ENCODE measurements around the gene SLC22A17. TPM values are rescaled to one million over a fixed set of nuclear protein-coding genes. Genes with fewer than 3 reads are reported as not detected.

SLC22A17 gene
- total and polyA plus RNA-seq, 2 experiments from 2014 or later, result 43.8 to 74.0 TPM

DNA sequence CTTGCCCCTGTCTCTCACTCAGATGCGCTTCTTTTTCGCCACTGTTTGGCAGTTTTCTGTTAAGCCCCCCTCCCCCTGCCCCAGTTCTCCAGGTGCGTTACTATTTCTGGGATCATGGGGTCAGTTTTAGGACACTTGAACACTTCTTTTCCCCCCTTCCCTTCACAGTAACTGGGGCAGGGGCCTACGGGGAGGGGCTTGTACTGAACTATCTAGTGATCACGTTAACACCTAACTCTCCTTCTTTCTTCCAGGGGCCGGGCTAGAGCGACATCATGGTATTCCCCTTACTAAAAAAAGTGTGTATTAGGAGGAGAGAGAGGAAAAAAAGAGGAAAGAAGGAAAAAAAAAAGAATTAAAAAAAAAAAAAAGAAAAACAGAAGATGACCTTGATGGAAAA is 27.7 kb downstream of the SLC22A17 start:
- no peak for DNase-seq (ENCODE audit: low read depth in 1 of 2, low spot score in 1 of 2)
- H3K27ac ChIP-seq, result peak overlapping the region; percentile 64
- H3K9me3 ChIP-seq (ENCODE audit: low read depth), result no peaks in the 10 kb centered on the region
- no peaks in the 10 kb centered on the region for H3K27me3 ChIP-seq
- H3K4me1 ChIP-seq (ENCODE audit: low read depth), result peaks cover 15% of the 10 kb centered on the region
- H3K4me3 ChIP-seq, result no peak overlapping the region
- TF ChIP-seq, protein P1, sequence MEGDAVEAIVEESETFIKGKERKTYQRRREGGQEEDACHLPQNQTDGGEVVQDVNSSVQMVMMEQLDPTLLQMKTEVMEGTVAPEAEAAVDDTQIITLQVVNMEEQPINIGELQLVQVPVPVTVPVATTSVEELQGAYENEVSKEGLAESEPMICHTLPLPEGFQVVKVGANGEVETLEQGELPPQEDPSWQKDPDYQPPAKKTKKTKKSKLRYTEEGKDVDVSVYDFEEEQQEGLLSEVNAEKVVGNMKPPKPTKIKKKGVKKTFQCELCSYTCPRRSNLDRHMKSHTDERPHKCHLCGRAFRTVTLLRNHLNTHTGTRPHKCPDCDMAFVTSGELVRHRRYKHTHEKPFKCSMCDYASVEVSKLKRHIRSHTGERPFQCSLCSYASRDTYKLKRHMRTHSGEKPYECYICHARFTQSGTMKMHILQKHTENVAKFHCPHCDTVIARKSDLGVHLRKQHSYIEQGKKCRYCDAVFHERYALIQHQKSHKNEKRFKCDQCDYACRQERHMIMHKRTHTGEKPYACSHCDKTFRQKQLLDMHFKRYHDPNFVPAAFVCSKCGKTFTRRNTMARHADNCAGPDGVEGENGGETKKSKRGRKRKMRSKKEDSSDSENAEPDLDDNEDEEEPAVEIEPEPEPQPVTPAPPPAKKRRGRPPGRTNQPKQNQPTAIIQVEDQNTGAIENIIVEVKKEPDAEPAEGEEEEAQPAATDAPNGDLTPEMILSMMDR (IDR thresholded peaks at IDR 0.05; ENCODE audit: low read depth, low read length), result no peak
- peaks cover 24% of the 10 kb centered on the region for H3K36me3 ChIP-seq

DNA sequence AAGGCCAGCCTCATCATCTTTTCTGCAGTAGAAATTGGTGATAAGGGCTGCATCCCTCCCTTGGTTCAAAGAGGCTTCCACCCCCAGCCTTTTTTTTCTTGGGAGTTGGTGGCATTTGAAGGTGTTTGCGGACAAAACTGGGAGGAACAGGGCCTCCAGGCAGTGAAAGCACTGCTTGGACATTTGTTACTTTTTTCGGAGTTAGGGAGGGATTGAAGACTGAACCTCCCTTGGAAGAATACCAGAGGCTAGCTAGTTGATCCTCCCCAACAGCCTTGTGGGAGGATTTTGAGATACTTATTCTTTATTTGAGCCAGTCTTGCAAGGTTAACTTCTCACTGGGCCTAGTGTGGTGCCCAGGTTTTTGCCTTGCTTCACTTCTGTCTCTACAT is 28.2 kb downstream of the SLC22A17 start:
- H3K9me3 ChIP-seq (ENCODE audit: low read depth), result no peaks in the 10 kb centered on the region
- TF ChIP-seq, protein P1 (IDR thresholded peaks at IDR 0.05; ENCODE audit: low read depth, low read length), result no peak
- H3K4me1 ChIP-seq (ENCODE audit: low read depth), result peaks cover 15% of the 10 kb centered on the region
- DNase-seq (ENCODE audit: low read depth in 1 of 2, low spot score in 1 of 2), result no peak
- no peaks in the 10 kb centered on the region for H3K27me3 ChIP-seq
- H3K27ac ChIP-seq, result peak overlapping the region; percentile 64
- no peak overlapping the region for H3K4me3 ChIP-seq
- H3K36me3 ChIP-seq, result peaks cover 24% of the 10 kb centered on the region

DNA sequence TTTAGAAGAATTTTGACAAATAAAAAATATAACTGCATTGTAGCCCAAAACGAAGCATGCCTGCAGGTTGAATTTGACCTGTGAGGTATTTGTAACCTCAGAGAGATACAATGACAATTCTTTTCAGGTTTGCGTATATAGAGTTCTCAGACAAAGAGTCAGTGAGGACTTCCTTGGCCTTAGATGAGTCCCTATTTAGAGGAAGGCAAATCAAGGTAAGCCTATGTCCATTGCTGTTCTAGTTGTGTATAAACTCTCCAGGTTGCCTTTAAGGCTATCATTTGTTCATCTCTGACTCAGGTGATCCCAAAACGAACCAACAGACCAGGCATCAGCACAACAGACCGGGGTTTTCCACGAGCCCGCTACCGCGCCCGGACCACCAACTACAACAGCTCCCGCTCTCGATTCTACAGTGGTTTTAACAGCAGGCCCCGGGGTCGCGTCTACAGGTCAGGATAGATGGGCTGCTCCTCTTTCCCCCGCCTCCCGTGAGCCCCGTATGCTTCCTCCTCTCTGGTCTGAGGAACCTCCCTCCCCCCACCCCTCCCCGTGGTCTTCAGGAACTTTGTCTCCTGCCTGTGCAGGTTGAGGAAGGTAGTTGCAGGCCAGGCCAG is 28.7 kb downstream of the SLC22A17 start:
- H3K4me1 ChIP-seq (ENCODE audit: low read depth), result peaks cover 15% of the 10 kb centered on the region
- H3K4me3 ChIP-seq, result no peak overlapping the region
- TF ChIP-seq, protein P1 (IDR thresholded peaks at IDR 0.05; ENCODE audit: low read depth, low read length), result no peak
- peak overlapping the region; percentile 99 for H3K27ac ChIP-seq
- no peak for DNase-seq (ENCODE audit: low read depth in 1 of 2, low spot score in 1 of 2)
- H3K36me3 ChIP-seq, result peaks cover 24% of the 10 kb centered on the region
- no peaks in the 10 kb centered on the region for H3K27me3 ChIP-seq
- H3K9me3 ChIP-seq (ENCODE audit: low read depth), result no peaks in the 10 kb centered on the region

DNA sequence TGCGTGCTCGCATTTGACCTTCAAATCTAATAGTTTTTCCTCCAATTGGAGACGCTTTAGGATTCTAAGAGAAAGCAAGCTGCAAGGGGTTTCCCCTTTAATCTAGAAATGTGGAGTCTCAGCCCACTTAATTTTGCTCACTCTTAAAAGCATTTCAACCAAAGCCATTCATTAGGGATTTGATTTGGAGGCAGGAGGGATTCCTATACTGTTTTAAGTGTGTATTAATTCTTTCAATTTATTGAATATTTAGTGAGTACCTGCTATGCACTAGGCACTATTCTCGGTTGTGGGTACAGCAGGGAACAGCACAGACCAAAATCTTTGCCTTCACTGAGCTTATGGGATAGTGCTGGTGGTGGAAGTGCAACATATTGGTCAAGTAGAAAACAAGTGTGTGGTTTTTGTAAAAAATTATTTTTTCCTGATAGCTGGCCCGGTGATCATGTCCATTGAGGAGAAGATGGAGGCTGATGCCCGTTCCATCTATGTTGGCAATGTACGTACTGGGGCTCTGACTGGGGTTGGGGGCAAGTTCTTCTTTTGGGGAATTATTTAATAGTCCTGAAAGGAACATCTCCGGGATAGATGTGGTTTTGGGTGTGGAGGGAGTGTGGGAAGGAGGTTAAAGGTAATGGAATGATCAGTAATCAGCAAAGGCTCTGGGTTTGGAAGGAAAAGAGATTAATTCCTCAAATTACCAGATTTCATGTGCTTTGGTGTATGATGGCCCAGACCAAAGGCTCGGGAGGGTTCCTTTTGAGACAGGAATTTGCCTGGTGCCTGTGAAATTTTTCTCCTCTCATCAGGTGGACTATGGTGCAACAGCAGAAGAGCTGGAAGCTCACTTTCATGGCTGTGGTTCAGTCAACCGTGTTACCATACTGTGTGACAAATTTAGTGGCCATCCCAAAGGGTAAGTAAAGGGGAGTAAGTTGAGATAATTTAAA is 29.8 kb downstream of the SLC22A17 start:
- H3K9me3 ChIP-seq (ENCODE audit: low read depth), result no peaks in the 10 kb centered on the region
- DNase-seq (ENCODE audit: low read depth in 1 of 2, low spot score in 1 of 2), result no peak
- H3K4me3 ChIP-seq, result peak overlapping the region; percentile 97
- peaks cover 24% of the 10 kb centered on the region for H3K36me3 ChIP-seq
- H3K27ac ChIP-seq, result peak overlapping the region; percentile 99
- TF ChIP-seq, protein P1 (IDR thresholded peaks at IDR 0.05; ENCODE audit: low read depth, low read length), result no peak
- H3K4me1 ChIP-seq (ENCODE audit: low read depth), result peaks cover 15% of the 10 kb centered on the region
- no peaks in the 10 kb centered on the region for H3K27me3 ChIP-seq

DNA sequence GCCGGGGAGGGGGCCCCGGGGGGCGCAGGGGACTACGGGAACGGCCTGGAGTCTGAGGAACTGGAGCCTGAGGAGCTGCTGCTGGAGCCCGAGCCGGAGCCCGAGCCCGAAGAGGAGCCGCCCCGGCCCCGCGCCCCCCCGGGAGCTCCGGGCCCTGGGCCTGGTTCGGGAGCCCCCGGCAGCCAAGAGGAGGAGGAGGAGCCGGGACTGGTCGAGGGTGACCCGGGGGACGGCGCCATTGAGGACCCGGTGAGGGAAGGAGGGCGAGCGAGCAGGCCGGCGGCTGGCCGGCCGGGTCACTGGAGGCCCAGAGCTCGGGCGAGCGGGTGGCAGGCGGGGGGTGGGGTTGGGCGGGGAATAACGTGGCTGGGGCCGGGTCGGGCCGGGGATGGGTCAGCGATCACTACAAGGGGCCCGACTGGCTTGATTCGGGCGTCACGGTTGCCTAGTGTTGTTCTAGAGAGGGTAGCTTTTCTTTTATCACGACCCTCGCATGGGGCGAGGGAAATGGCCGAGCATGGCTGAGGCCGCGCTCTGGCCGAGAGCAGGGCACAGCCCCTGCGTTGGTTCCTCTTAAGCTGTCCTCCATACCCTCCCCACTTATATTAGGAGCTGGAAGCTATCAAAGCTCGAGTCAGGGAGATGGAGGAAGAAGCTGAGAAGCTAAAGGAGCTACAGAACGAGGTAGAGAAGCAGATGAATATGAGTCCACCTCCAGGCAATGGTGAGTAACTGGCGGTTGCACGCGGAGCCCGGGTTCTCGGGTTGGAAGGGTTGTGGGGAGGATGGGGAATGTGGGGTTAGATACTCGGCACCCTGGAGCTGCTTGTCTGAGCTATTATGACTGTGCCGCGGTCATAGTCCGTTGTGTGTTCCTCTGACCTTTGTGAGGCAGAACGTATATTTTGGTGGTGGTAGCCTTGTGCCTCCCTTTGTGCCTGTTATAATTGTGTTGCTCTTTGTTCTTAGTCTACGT is 30.8 kb downstream of the SLC22A17 start:
- H3K4me1 ChIP-seq (ENCODE audit: low read depth), result peaks cover 15% of the 10 kb centered on the region
- peak overlapping the region; percentile 97 for H3K4me3 ChIP-seq
- TF ChIP-seq, protein P1 (IDR thresholded peaks at IDR 0.05; ENCODE audit: low read depth, low read length), result no peak
- peak; percentile 59 to 67 for DNase-seq (ENCODE audit: low read depth in 1 of 2, low spot score in 1 of 2)
- H3K27me3 ChIP-seq, result no peaks in the 10 kb centered on the region
- no peaks in the 10 kb centered on the region for H3K9me3 ChIP-seq (ENCODE audit: low read depth)
- peaks cover 24% of the 10 kb centered on the region for H3K36me3 ChIP-seq
- H3K27ac ChIP-seq, result peak overlapping the region; percentile 99

All from cardiac muscle cell (in vitro differentiated cells and primary cell).